Eye (tissue), 1 donor: ENCODE results near the gene KIF12.
"Not testable (repeated sequence)": the region's sequence is repeated elsewhere in the genome, so short reads cannot be mapped to it uniquely, and the experiment has no call there.

Experiments used
- DNase-seq: peaks from one replicate; pipeline ENCODE4 v3.0.0-alpha.2; 2015

Gene KIF12

DNA sequence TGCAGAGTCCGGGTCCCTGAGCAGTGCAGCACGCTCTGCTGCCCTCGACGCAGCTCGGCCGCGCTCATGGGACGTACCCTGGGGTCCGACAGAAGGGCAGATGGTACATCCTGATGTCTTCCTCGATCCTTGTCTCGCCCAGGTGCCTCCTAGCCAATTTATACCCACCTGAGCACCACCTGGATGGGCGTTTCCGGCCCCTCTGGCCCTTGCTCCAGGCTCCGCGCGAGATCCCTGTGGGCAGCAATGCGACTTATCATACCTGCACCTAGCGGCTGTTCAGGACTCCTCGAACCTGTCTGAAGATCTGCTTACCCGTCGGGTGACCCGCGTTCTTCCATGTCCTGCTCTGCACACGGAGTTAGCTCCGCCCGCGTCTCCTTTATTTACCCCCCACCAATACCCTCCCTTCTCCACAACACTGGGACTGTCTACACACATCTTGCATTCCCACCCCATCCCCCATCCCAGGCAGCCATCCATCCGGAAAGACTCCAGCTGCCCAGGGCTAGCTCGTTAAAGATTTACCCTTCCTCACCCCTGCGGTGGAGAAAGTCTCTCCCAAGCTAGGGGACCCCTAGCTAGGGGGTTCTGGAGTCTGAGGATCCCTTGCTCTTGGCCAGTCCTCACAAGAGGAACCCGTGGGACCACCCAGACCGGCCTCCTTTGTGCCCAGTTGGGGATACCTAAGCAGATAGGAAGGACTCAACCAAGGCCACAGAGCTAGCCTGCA lies at the start of gene KIF12:
Gene KIF12, minus strand, starts transcription at position 357 of the 733 bp plus-strand sequence. Its CDS starts 16 bp downstream, at position 341.
- peak; percentile 95 for DNase-seq

GRCh38 chr9:114146735-114147134 lies 47.6 kb upstream of the KIF12 start:
- DNase-seq = no peak

GRCh38 chr9:114143234-114143633 lies 44.1 kb upstream of the KIF12 start:
- DNase-seq = no peak

DNA sequence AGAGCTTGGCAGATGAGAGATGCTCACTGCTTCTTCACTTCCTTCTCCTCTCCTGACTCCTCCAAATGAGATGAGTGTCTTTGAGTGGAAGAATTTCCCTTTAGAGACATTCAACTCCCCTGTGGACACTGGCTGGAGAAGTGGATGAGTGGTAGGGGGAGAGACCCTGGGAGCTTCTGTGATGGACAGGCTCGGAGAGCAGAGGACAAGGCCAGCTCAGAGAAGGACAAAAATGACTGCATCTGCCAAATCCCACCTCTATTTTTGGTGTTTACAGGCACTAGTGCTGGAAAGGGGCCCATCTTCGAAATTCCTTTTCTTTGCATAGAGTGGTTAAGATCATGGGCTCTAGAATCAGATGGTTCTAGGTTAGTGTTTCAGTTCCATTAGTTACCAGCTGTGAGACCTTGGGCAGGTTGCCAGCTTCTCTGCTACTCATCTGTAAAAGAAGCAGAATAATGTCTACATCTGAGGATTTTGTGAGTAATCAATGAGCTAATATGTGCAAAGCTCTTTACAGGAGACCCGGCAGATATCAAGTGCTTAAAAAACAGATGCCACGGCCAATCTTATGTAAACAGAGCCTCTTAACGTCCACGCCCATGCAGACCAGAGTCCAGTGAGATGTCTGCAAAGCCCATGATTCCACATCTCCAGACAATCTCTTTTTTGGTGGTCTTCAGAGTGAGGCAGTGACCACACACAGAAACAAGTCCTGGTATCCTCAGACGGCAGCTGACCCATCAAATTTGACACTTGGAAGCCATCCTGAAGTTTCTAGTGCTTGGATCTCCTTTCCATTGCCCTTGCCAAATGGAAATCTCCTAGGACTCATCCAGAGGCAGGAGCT lies 42.7 kb upstream of the KIF12 start:
- peak; percentile 30 for DNase-seq

DNA sequence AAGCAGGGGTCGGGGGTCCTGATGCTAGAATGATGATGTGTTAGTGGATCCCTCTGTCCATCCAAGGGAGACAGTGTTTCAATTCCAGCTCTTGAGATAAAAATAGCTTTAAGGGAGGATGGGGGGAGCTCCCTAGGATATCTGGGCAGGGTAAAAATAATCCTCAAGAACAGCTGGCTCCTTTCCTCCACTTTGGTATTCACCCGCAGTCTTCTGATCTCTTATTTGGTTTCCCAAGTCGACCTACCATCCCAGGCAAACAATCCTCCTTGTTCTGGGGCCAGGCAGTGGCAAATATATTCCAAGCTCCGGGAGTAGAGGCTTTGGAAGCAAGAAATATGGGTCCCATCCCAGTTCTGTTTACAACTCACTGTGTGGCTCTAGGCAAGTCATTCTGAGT lies 41.8 kb upstream of the KIF12 start:
- DNase-seq = no peak

- no peak for DNase-seq
Measured at GRCh38 chr9:114140401-114140800, 41.3 kb upstream of the KIF12 start.

DNA sequence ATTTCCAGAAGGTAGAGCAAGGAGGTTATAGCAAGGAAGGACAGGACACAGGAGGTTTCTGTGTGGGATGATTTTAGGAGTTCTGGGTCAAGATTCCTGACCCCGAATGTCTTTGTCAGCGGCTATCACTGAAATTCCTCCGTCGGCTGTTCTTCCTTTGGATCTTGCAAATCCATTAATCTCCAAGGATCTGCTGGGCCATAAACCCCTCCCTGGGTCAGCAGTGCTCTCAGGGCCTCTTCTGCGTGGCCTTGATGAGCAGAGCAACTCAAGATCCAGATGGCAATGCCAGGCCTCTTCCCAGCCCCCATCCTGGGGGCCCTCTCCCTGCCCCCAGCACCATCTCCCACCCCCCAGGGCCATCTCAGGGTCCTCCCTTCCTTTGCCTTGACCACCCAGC lies 40.0 kb upstream of the KIF12 start:
- no peak for DNase-seq

DNA sequence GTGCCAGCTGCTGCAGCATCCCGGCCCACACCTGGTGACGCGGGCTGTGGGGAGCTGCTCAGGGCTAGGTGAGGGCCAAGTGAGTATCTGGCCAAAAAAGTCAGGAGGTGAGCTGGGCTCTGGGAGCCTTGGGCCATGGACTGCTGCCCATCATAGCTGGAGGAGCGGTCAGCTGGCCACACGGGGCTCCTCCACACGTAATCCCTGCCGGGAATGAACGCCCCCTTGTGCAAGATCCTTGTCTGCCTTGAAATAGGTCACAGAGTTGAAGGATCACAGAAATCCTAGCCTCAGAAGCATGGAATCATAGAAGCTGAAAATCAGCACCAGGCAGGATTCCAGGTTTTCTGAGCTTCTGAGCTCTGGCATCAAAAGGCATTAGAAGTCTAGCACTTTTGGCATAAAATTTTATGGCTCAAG lies 39.5 kb upstream of the KIF12 start:
- DNase-seq = no peak

DNA sequence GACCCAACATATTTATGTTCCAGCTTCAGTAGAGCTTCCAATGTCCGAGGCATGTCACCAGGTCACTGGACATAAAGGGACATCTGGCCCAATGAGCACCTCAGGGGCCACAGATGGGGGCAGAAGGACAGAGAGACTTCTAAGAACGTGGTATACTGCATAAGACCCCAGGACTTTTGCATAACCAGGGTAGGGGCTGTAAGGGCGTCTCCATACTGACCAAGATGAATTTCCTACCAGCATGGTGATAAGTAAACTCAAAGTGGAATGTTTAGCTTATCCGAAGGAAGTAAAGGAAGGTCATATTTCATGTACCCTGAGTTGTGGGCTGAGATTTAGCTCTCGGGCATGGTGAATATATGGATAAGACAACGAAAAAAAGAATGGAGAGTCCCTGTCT lies 38.7 kb upstream of the KIF12 start:
- no peak for DNase-seq

DNA sequence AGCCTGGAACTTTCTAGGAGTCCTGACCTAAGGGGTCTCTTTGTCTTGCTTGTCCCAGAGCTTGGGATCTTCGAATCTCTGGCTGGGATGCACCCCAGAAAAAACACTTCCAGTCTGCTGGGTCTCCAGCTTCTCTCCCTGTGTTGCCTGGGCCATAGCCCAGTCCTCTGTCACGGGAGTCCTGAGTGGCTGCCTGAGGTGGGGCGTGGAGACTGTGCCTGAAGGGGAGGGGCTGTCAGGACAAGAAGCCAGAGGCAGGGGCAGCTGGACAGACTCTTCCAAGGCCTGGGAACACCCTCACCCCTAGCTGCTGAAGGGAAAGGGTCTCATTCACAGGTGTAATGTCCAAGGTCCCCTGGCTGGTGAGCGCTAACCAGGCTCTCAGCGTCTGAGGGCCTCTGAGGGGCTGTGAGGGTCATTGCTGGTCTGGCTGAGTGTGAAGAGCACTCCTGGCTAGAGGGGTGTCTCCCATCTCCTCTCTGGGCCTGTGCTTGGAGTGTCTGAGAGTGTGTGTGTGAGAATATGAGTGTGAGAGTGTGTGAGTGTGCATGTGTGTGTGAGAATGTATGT lies 35.8 kb upstream of the KIF12 start:
- DNase-seq = no peak

DNA sequence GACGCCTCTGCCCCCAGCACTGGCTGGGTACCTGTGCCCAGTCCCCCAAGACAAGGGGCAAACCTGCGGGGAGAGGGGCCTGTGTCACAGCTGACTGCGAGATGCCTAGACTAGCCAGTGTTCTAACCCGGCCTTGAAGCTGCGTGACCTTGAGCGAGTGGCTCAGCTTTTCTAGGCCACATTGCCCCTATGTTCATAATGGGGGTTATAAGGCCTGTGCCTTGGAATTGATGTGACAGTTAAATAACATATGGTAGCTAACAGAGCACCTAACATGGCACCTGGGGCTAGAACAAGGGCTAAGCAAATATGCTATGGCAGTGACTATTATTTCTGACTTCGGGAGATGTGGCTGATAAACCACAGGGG lies 33.4 kb upstream of the KIF12 start:
- DNase-seq = no peak

GRCh38 chr9:114131808-114132549 lies 32.9 kb upstream of the KIF12 start:
- DNase-seq = no peak

DNA sequence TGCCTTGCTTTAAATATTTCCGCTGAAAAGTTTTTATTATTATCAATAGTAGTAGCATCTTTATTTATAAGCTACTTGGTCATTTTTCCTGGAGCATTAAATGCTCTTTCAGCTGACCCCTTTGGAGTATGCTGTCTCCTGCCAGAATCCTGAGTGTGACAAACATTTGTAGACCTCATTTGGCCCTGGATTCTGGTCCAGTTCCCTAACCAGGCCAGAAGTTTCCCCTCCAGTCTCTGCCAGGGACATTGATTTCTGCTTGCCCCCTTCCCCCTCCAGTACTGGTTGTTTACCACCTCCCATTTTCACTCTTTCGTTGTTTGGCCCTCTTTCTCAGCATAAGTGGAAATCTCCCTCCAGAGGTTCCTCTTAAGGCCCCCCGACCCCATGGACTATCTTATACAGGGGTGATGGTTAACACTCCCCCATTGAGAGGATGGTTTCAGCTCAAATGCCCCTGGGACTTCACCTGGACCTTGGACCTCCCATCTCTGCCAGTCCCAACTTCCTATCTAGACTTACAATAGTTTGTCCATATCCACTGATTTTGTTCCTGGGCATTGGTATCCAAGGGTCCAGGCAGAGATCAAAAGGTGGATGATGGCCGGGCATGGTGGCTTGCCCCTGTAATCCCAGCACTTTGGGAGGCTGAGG lies 31.7 kb upstream of the KIF12 start:
- no peak for DNase-seq

GRCh38 chr9:114130141-114130540 lies 31.0 kb upstream of the KIF12 start:
- DNase-seq = no peak

GRCh38 chr9:114128759-114129158 lies 29.7 kb upstream of the KIF12 start:
- DNase-seq = not testable (repeated sequence)

DNA sequence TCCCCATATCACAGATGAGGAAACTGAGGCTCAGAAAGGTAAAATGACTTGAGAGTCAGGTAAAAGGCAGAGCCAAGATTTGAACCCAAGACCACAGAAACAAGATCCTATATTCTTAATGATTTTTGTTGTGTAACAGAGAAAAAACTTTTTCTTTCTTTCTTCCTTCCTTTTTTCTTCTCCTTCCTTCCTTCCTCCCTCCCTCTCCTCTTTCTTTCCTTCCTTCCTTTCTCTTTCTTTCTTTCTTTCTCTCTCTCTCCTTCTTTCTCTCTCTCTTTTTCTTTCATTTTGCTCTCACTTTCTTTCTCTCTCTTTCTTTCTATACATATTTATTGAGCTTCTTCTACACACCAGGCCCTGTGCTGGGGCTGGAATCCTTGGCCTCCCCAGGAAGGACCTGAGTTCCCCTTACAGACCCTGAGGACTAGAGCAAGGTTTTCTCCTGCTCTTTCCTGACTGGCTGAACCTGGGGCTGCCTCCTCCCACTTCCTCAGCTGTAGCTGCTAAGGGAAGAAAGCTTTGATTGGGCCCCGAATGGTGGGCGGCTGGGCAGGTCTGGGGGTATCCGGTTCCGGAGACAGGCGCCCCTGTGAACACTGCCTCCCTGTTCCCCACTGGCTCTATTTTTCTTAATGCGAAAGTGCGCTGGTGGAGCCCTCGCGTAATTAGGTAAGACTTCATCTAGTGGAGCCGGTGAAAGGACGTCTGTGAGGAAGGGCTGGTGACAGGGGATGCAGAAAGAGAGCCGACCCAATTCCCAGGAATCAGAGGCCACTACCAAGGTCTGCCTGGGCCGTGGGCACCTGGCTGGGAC lies 27.4 kb upstream of the KIF12 start:
- DNase-seq = no peak

GRCh38 chr9:114125476-114126013 lies 26.5 kb upstream of the KIF12 start:
- no peak for DNase-seq

GRCh38 chr9:114124666-114125475 lies 25.8 kb upstream of the KIF12 start:
- DNase-seq = no peak

DNA sequence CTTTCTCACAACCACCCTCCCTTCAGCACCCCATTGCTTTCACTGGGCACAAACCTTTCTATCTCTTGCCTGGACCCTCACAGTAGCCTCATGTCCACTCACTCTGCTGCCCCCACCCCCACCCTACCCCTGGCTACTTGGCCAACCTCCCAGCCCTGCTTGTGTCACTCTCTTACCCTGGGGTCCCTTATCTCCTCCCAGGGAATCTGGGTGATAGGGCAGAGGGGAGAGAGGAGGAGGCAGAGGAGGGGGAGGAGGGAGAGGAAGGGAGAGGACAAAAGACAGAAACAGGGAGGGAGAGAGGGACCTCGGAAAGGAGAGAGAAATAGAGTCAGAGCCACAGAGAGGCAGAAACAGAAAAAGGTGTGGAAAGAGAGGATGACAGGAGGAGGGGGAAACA lies 25.0 kb upstream of the KIF12 start:
- no peak for DNase-seq
